ENCODE measurements around the gene AIG1. TPM values are rescaled to one million over a fixed set of nuclear protein-coding genes. Genes with fewer than 3 reads are reported as not detected.

The AIG1 gene
- total RNA-seq, 6 experiments from 2014 or later = 50.7 to 70.5 (median 52.5) TPM

- no peaks in the 10 kb centered on the region; the same call in 1 of the 2 replicates for H3K4me1 Mint-ChIP-seq (ENCODE audit: low read depth)
- no peaks in the 10 kb centered on the region; the same call in 1 of the 2 replicates for H3K9me3 Mint-ChIP-seq
- no peak overlapping the region for H3K4me3 Mint-ChIP-seq
- no peaks in the 10 kb centered on the region for H3K36me3 Mint-ChIP-seq (ENCODE audit: low read depth)
- TF ChIP-seq CTCF (IDR thresholded peaks at IDR 0.05) = no peak
- DNase-seq = no peak
- H3K27me3 Mint-ChIP-seq (ENCODE audit: insufficient read depth) = no peaks in the 10 kb centered on the region; the same call in 1 of the 2 replicates
- no peak overlapping the region for H3K27ac Mint-ChIP-seq
These were observed 11.1 kb upstream of the AIG1 start for GRCh38 chr6:143049611-143050010.

- TF ChIP-seq CTCF (IDR thresholded peaks at IDR 0.05) = no peak
These were observed 10.2 kb upstream of the AIG1 start for GRCh38 chr6:143050509-143050908.

GRCh38 chr6:143052282-143052681, 8.4 kb upstream of the AIG1 start:
- Mint-ChIP-seq H3K9me3 (no peaks in the 10 kb centered on the region), H3K36me3 (ENCODE audit: low read depth) (no peaks in the 10 kb centered on the region), H3K27me3 (ENCODE audit: insufficient read depth) (no peaks in the 10 kb centered on the region; the same call in 1 of the 2 replicates), H3K4me1 (ENCODE audit: low read depth) (peaks cover 8% of the 10 kb centered on the region), H3K4me3 (no peak overlapping the region), H3K27ac (no peak overlapping the region)
- no peak for TF ChIP-seq CTCF (IDR thresholded peaks at IDR 0.05)
- DNase-seq = no peak

More at GRCh38 chr6:143050509-143050908, 10.2 kb upstream of the AIG1 start:
- no peak for DNase-seq
- peaks cover 5% of the 10 kb centered on the region for H3K4me1 Mint-ChIP-seq (ENCODE audit: low read depth)
- H3K27ac Mint-ChIP-seq = no peak overlapping the region
- no peaks in the 10 kb centered on the region for H3K36me3 Mint-ChIP-seq (ENCODE audit: low read depth)
- no peak overlapping the region for H3K4me3 Mint-ChIP-seq
- no peaks in the 10 kb centered on the region; the same call in 1 of the 2 replicates for H3K27me3 Mint-ChIP-seq (ENCODE audit: insufficient read depth)
- no peaks in the 10 kb centered on the region for H3K9me3 Mint-ChIP-seq

GRCh38 chr6:143053856-143054255, 6.8 kb upstream of the AIG1 start:
- Mint-ChIP-seq H3K36me3 (ENCODE audit: low read depth) (no peaks in the 10 kb centered on the region), H3K4me3 (no peak overlapping the region), H3K27ac (no peak overlapping the region), H3K4me1 (ENCODE audit: low read depth) (peaks cover 11% of the 10 kb centered on the region), H3K9me3 (no peaks in the 10 kb centered on the region), H3K27me3 (ENCODE audit: insufficient read depth) (no peaks in the 10 kb centered on the region; the same call in 1 of the 2 replicates)
- TF ChIP-seq CTCF (IDR thresholded peaks at IDR 0.05) = no peak
- DNase-seq = no peak

- Mint-ChIP-seq H3K9me3 (no peaks in the 10 kb centered on the region), H3K4me3 (no peak overlapping the region), H3K4me1 (ENCODE audit: low read depth) (peaks cover 16% of the 10 kb centered on the region), H3K27me3 (ENCODE audit: insufficient read depth) (no peaks in the 10 kb centered on the region; the same call in 1 of the 2 replicates), H3K27ac (no peak overlapping the region), H3K36me3 (ENCODE audit: low read depth) (no peaks in the 10 kb centered on the region)
- TF ChIP-seq CTCF (IDR thresholded peaks at IDR 0.05) = no peak
- no peak for DNase-seq
These were observed 6.4 kb upstream of the AIG1 start for GRCh38 chr6:143054329-143054728.

GRCh38 chr6:143055213-143055612, 5.5 kb upstream of the AIG1 start:
- Mint-ChIP-seq H3K4me1 (ENCODE audit: low read depth) (peaks cover 25% of the 10 kb centered on the region), H3K36me3 (ENCODE audit: low read depth) (no peaks in the 10 kb centered on the region)

More at GRCh38 chr6:143055213-143055612, 5.5 kb upstream of the AIG1 start:
- TF ChIP-seq CTCF (IDR thresholded peaks at IDR 0.05) = no peak
- H3K27ac Mint-ChIP-seq = no peak overlapping the region
- no peak overlapping the region for H3K4me3 Mint-ChIP-seq
- H3K27me3 Mint-ChIP-seq (ENCODE audit: insufficient read depth) = no peaks in the 10 kb centered on the region; the same call in 1 of the 2 replicates
- no peaks in the 10 kb centered on the region for H3K9me3 Mint-ChIP-seq
- no peak for DNase-seq

Data from HFFc6 (cell line).